Iris pigment epithelial cell (primary cell): ENCODE measurements around the gene ARHGAP26.
"Not testable (repeated sequence)": the region's sequence is repeated elsewhere in the genome, so short reads cannot be mapped to it uniquely, and the experiment has no call there.

ENCODE experiments used
- DNase-seq: peaks from one replicate; pipeline ENCODE4 v3.0.0-alpha.2; 2011; ENCODE audit warnings: low read depth

Gene ARHGAP26

DNA sequence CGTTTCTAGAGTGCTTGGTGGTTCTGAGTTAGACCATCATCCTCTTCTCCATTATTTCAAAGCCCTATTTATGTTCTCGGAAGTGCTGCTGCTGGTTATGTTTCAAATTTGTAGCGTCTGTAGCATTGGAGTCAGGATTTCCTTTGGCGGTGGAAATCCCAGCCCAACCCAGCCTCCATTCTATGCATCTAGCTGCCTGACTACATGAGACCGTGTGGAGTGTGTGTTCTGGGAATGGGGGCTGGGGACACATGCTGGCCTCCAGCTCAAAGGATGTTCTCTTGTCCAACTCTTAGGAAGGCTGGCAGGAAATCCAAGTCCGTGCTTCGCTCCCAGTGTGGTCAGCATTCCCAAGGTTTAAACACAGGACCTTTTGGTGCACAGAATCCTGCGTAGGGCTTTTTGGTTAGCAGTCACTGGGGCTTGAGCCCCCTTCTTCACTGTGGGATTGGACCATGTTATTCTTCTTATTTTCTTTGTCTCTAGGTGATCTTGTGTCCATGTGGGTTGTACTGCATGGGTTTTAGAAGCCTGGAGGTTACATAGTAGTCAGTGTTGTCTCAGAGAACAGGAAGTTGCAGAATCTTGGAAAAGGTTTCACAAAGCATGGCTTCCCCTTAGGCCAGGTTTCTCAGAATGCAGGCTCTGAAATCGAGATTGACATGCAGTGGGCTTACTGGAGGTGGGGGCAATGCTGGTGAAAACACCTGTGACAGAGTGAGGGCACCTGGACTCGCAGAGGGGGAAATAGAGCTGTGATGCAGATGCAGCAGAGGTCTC is 132.2 kb downstream of the ARHGAP26 start:
- peak; percentile 24 for DNase-seq

- DNase-seq: peak; percentile 18
Measured at GRCh38 chr5:142904416-142904815, 134.2 kb downstream of the ARHGAP26 start.

- DNase-seq: no peak
Measured at GRCh38 chr5:142905348-142905747, 135.2 kb downstream of the ARHGAP26 start.

DNA sequence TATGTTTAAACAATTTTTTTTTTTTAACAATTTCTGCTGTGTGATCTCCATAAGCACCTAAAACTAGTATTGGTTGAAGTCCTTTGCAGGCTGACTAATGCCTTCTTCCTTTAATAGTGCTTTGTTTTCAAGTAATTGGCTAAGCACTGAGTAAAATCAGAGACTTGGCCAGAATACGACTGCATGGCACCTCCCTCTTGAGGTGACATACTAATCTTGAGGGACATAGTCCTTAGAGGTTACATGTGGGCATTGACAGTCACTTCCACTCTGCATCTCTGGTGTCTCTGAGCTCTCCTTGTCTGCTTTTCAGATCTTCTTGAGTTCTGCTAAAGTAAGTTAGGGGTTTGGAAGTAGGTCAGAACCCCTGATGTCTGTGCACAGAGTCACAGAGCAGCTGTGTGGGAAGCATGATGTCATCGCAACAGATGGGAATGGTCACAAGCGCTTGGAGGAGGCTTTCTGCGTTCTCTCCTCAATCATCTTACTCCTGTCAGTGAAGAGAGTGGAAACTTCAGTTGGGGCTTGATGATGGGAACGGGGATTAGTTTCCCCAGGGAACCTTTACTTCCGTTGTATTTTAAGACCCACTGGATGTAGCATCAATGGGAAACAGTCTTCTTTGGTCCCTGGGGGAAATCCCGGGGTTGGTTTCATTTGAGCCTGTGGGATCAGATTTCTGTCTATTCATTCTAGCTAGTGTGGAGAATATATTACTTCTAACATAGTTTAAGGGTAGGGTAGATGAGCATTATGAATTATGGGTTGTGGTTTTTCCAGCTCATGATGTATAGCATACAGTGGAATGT is 136.9 kb downstream of the ARHGAP26 start:
- DNase-seq: no peak

- DNase-seq: no peak
Measured at GRCh38 chr5:142908659-142909058, 138.5 kb downstream of the ARHGAP26 start.

- no peak for DNase-seq
Measured at GRCh38 chr5:142910128-142910527, 140.0 kb downstream of the ARHGAP26 start.

- DNase-seq: no peak
Measured at GRCh38 chr5:142911170-142911569, 141.0 kb downstream of the ARHGAP26 start.

DNA sequence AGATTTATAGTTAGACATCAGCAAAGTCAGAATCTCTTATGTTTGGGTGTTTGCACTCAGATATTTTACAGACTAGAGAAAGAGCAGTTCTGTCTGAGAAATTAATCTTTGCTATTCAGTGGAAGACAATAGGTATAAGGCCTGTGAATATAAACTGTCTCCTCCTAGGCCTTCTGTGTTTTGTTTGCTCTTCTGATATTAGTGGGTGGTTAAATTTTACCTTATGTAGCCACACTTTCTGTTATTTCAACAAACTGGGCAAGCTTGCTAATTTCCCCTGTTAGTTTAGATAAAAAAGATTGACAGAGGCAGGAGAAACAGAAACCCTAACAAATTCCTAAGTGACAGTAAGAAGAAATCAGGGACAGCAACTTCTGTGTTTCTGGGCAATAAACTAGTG is 141.6 kb downstream of the ARHGAP26 start:
- no peak for DNase-seq

DNA sequence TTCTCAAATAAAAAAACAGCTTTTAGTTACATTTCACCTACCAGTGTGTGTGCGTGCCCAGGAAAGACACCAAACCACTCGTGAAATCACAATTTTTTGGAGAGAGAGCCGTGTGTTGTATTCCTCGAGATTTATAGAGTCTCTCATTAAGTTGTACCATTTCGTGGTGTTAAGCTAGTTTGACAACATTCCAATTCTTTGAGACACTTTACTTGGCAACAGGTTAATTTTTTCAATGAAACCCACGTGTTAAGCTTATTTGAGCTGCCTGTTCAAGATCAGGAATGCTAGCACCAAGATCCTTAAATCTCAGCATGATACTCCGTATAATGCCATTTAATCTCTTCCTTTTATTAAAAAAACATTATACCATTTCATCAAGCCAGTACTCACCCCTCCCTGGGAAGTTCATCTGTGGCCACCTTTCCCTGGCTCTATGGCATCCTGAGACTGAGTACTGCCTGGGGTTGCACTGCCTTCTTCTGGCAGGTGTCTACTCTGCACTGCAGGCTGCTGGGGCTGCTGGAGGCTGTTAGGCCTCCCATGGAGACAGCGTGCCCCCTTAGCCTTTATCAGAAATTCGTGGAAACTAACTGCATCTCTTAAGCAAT is 143.7 kb downstream of the ARHGAP26 start:
- DNase-seq: no peak

GRCh38 chr5:142915038-142915437 is 144.9 kb downstream of the ARHGAP26 start:
- DNase-seq: no peak

DNA sequence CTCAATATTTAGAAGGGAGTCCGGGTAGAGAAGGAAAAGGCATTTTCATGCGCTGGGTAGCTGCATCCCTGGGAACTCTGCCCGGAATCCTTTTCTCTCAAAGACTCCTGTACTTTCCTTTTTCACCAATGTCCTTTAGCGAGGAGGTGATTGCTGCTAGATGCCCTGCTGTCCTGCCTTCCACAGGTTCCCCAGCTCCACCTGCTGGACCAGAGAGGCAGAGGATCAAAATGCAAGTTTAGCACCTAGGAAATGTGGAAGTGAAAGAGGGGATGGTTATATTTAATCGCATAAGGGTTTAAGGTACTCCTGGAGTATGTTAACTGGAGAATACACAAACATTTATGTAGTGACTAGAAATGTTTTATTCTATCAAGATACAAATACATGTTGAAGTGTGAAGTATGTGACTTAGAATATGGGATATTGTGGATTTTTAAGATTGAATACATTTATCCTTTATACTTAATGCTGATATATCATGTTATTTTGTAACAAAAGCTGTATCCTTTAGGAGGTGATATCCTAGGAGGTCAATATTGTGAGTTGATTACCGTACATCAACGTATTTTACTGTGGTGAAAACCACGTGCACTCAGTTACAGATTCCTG is 145.7 kb downstream of the ARHGAP26 start:
- peak; percentile 44 for DNase-seq

- no peak for DNase-seq
Measured at GRCh38 chr5:142918959-142919635, 148.9 kb downstream of the ARHGAP26 start.

- no peak for DNase-seq
Measured at GRCh38 chr5:142920849-142921612, 150.9 kb downstream of the ARHGAP26 start.

DNA sequence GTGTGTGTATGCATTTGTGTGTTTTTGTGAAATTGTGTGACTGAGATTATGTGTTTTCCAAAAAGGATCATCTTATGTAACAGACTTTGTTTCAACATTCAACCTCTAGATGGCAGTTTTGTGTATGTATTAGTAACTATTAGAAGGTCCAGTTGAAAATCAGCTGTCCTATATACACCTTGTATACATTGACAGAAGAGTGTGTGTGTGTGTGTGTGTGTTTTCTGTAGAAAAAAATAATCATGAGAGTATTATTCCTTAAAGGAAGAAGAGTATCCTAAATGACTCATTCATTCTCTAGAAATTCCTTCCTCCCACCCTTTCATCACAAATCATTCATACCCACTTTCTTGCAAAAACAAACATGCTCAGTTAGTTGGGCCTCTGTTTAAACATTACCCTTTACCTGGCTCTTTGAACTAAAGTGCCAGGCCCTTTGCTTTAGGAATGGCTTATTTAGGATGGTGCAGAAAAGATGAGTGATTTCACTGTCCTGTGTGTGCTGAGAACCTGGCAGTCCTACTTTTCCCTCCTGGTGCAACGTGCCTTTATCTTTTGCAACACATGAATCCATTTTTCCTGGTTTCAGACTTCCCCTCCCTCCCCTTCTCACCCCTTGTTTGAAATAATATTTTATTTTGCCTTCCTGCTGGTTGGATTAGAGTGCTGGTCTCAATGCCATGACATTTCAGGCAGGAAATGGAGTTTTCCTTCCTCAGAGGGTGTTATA is 152.2 kb downstream of the ARHGAP26 start:
- DNase-seq: peak; percentile 60

- peak; percentile 28 for DNase-seq
Measured at GRCh38 chr5:142924135-142924883, 154.1 kb downstream of the ARHGAP26 start.

GRCh38 chr5:142925795-142926194 is 155.6 kb downstream of the ARHGAP26 start:
- DNase-seq: peak; percentile 84

DNA sequence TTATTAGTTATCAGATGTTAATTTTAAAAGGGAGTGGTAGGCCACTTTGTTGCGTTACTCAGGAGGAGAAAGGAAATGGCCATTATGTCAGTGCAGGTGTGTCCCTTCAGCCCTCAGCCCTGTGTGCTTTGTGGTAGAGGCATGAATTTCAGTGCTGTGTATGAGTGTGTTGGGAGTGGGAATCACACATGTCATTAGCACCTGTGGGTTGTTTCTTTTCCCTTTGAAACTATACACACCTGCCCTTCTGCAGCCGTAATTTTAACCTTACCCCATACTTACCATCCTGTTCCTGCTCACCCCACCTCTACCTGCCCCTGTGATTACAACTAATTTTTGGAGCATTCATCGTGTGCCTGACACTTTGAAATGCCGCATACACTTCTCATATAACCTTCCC is 156.4 kb downstream of the ARHGAP26 start:
- DNase-seq: no peak

GRCh38 chr5:142928999-142929398 is 158.8 kb downstream of the ARHGAP26 start:
- DNase-seq: not testable (repeated sequence)

GRCh38 chr5:142929587-142929986 is 159.4 kb downstream of the ARHGAP26 start:
- DNase-seq: peak; percentile 39
